ENCODE data around the gene NQO1.
"Not testable (repeated sequence)": the region's sequence is repeated elsewhere in the genome, so short reads cannot be mapped to it uniquely, and the experiment has no call there.

DNA sequence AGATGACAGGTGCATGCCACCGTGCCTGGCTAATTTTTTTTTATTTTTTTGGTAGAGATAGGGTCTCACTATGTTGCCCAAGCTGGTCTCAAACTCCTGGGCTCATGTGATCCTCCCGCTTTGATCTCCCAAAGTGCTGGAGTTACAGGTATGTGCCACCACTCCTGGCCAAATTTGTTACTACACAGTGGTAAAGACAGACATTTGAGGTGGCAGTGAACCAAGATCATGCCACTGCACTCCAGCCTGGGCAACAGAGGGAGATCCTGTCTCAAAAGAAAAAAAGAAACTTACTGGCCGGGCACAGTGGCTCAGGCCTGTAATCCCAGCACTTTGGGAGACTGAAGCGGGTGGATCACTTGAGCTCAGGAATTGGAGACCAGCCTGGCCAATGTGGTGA is 2.7 kb upstream of the NQO1 start:
- TF ChIP-seq POLR2A (IDR thresholded peaks at IDR 0.05; ENCODE audit: low read length); GATA1 (IDR thresholded peaks at IDR 0.05; ENCODE audit: low read depth, low read length): not testable (repeated sequence)

Data from erythroblast (primary cell).